ENCODE measurements around the gene UMPS.

DNA sequence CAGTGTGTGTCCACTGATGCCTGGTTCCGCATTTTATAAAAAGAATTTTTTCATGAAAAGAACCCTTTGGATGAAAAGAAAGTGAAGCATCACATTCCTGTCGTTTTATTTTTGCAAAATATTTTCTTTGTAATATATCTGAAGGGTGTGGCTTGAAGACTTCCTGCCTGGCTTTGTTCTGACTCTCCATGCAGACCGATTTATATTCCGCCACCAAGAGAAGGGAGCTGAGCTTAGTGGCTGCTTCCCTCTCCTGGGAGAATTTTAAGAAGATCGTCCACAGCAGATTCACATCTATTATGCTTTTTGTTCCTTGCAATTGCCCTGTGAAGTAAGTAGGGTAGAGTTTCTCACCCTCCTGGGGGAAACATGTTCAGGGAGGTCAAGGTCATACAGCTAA lies 45.2 kb upstream of the UMPS start:
- TF ChIP-seq CTCF (conservative IDR thresholded peaks at IDR 0.05; ENCODE audit: low read length) = no peak
- TF ChIP-seq EZH2phosphoT487 (IDR thresholded peaks at IDR 0.05; ENCODE audit: borderline replicate concordance) = no peak

Data from Loucy (cell line).